ENCODE measurements around the gene MCUR1.
"Not testable (repeated sequence)": the region's sequence is repeated elsewhere in the genome, so short reads cannot be mapped to it uniquely, and the experiment has no call there.

MCUR1 gene

GRCh38 chr6:13827032-13827431 lies 12.7 kb upstream of the MCUR1 start:
- no peak for DNase-seq

GRCh38 chr6:13825871-13826270 lies 11.5 kb upstream of the MCUR1 start:
- DNase-seq: no peak

- no peak for DNase-seq
These were observed 4.0 kb upstream of the MCUR1 start for GRCh38 chr6:13818341-13818740.

- no peak for DNase-seq
These were observed 700 bp upstream of the MCUR1 start for GRCh38 chr6:13814938-13815575.

- peak; percentile 52 for DNase-seq
These were observed 659 bp downstream of the MCUR1 start for GRCh38 chr6:13813621-13814175.

- DNase-seq: no peak
These were observed 1.3 kb downstream of the MCUR1 start for GRCh38 chr6:13813026-13813425.

GRCh38 chr6:13812359-13812642 lies 2.1 kb downstream of the MCUR1 start:
- no peak for DNase-seq

- DNase-seq: no peak
These were observed 2.6 kb downstream of the MCUR1 start for GRCh38 chr6:13811627-13812358.

- DNase-seq: no peak
These were observed 3.5 kb downstream of the MCUR1 start for GRCh38 chr6:13810688-13811446.

GRCh38 chr6:13808801-13809200 lies 5.6 kb downstream of the MCUR1 start:
- no peak for DNase-seq

GRCh38 chr6:13807696-13808095 lies 6.7 kb downstream of the MCUR1 start:
- DNase-seq: no peak

- no peak for DNase-seq
These were observed 10.8 kb downstream of the MCUR1 start for GRCh38 chr6:13803581-13803980.

GRCh38 chr6:13800615-13801014 lies 13.7 kb downstream of the MCUR1 start:
- DNase-seq: no peak

GRCh38 chr6:13796781-13797180 lies 17.6 kb downstream of the MCUR1 start:
- DNase-seq: no peak

- peak; percentile 55 for DNase-seq
These were observed 19.2 kb downstream of the MCUR1 start for GRCh38 chr6:13795041-13795750.

GRCh38 chr6:13794184-13794583 lies 20.2 kb downstream of the MCUR1 start:
- peak; percentile 60 for DNase-seq

GRCh38 chr6:13789746-13790145 lies 24.6 kb downstream of the MCUR1 start:
- no peak for DNase-seq

- DNase-seq: no peak
These were observed 25.5 kb downstream of the MCUR1 start for GRCh38 chr6:13788820-13789219.

- DNase-seq: no peak
These were observed 27.2 kb downstream of the MCUR1 start for GRCh38 chr6:13787137-13787536.

- DNase-seq: not testable (repeated sequence)
These were observed 34.2 kb downstream of the MCUR1 start for GRCh38 chr6:13780162-13780561.

- no peak for DNase-seq
These were observed 36.3 kb downstream of the MCUR1 start for GRCh38 chr6:13778028-13778427.

GRCh38 chr6:13776602-13777001 lies 37.8 kb downstream of the MCUR1 start:
- no peak for DNase-seq

- peak; percentile 16 for DNase-seq
These were observed 38.9 kb downstream of the MCUR1 start for GRCh38 chr6:13775466-13775865.
